ENCODE data around the gene TMEM60. TPM values are rescaled to one million over a fixed set of nuclear protein-coding genes. Genes with fewer than 3 reads are reported as not detected.

TMEM60 gene
- total RNA-seq, 3 donors from 2014 or later (not counting 1 experiment from before 2014, with no cell fraction given), result 3.4 to 5.2 (median 3.9) TPM

- no peak for TF ChIP-seq CTCF (IDR thresholded peaks at IDR 0.05)
- Mint-ChIP-seq H3K27ac (peak overlapping the region in 1 of 2 donors; percentile 75), H3K9me3 (no peaks in the 10 kb centered on the region), H3K4me3 (peak overlapping the region; percentile 98), H3K36me3 (no peaks in the 10 kb centered on the region), H3K4me1 (peaks cover 72 to 74% of the 10 kb centered on the region in 2 donors), H3K27me3 (ENCODE audit: low read depth in 2 of 2) (no peaks in the 10 kb centered on the region)
- Histone ChIP-seq H3K27me3 (ENCODE audit: control insufficient read depth, insufficient read depth, low read length) (no peaks in the 10 kb centered on the region), H3K4me3 (ENCODE audit: low read length) (no peak overlapping the region), H3K27ac (ENCODE audit: low read length) (no peak overlapping the region), H3K9me3 (ENCODE audit: control insufficient read depth, insufficient read depth, low read length) (peaks cover under 1% of the 10 kb centered on the region), H3K4me1 (ENCODE audit: control insufficient read depth, insufficient read depth, low read length) (peaks cover 20% of the 10 kb centered on the region), H3K36me3 (ENCODE audit: control insufficient read depth, insufficient read depth, low read length) (no peaks in the 10 kb centered on the region)
- no CpG with 5 or more reads among the region's 2 CpGs for WGBS (ENCODE audit: insufficient coverage)
- intact Hi-C loops (cut with micrococcal nuclease), result no loop called here
- DNase-seq (no peak), ATAC-seq (no peak)
These were observed 2.5 kb upstream of the TMEM60 start for GRCh38 chr7:77800730-77801129.

- Histone ChIP-seq H3K4me1 (ENCODE audit: control insufficient read depth, insufficient read depth, low read length) (peaks cover 20% of the 10 kb centered on the region), H3K9me3 (ENCODE audit: control insufficient read depth, insufficient read depth, low read length) (no peaks in the 10 kb centered on the region), H3K27me3 (ENCODE audit: control insufficient read depth, insufficient read depth, low read length) (no peaks in the 10 kb centered on the region), H3K27ac (ENCODE audit: low read length) (peak overlapping the region; percentile 9), H3K36me3 (ENCODE audit: control insufficient read depth, insufficient read depth, low read length) (no peaks in the 10 kb centered on the region), H3K4me3 (ENCODE audit: low read length) (no peak overlapping the region)
- no peak for ATAC-seq
- Mint-ChIP-seq H3K27ac (peak overlapping the region; percentile 75 to 96), H3K27me3 (ENCODE audit: low read depth in 2 of 2) (no peaks in the 10 kb centered on the region), H3K4me1 (peaks cover 67 to 74% of the 10 kb centered on the region in 2 donors), H3K9me3 (no peaks in the 10 kb centered on the region), H3K4me3 (peak overlapping the region; percentile 98), H3K36me3 (no peaks in the 10 kb centered on the region)
- intact Hi-C loops (cut with micrococcal nuclease), result no loop called here
- no peak for TF ChIP-seq CTCF (IDR thresholded peaks at IDR 0.05)
- DNase-seq, result peak in 1 of 2 donors; percentile 18
- WGBS (ENCODE audit: insufficient coverage), result 31% methylated on average over 4 of the region's 4 CpGs
These were observed 1.9 kb upstream of the TMEM60 start for GRCh38 chr7:77800158-77800557.

- no peaks in the 10 kb centered on the region for H3K27me3 Mint-ChIP-seq (ENCODE audit: low read depth in 2 of 2)
- peak; percentile 25 to 53 for DNase-seq
- H3K27ac Mint-ChIP-seq, result peak overlapping the region; percentile 92 to 96
- H3K36me3 ChIP-seq (ENCODE audit: control insufficient read depth, insufficient read depth, low read length), result no peaks in the 10 kb centered on the region
- H3K4me3 ChIP-seq (ENCODE audit: low read length), result peak overlapping the region; percentile 88
- intact Hi-C loops (cut with micrococcal nuclease), result loop anchor here (2.0 to 5.0 kb wide), 2 partner anchors 103 to 262 kb away; partner anchors contain the start of genes PTPN12 and RSBN1L
- H3K4me1 Mint-ChIP-seq, result peaks cover 65 to 76% of the 10 kb centered on the region in 2 donors
- no peaks in the 10 kb centered on the region for H3K27me3 ChIP-seq (ENCODE audit: control insufficient read depth, insufficient read depth, low read length)
- peak overlapping the region; percentile 61 for H3K27ac ChIP-seq (ENCODE audit: low read length)
- WGBS (ENCODE audit: insufficient coverage), result under 1% methylated on average over 54 of the region's 55 CpGs
- no peaks in the 10 kb centered on the region for H3K36me3 Mint-ChIP-seq
- peak overlapping the region; percentile 98 for H3K4me3 Mint-ChIP-seq
- no peak for ATAC-seq
- no peaks in the 10 kb centered on the region for H3K9me3 ChIP-seq (ENCODE audit: control insufficient read depth, insufficient read depth, low read length)
- peaks cover 19% of the 10 kb centered on the region for H3K4me1 ChIP-seq (ENCODE audit: control insufficient read depth, insufficient read depth, low read length)
- TF ChIP-seq CTCF (IDR thresholded peaks at IDR 0.05), result peak; percentile 24
- no peaks in the 10 kb centered on the region for H3K9me3 Mint-ChIP-seq
These were observed 1.1 kb upstream of the TMEM60 start for GRCh38 chr7:77799078-77799964.

Measured in natural killer cell (primary cell).